ENCODE measurements around the gene HOMER1. TPM values are rescaled to one million over a fixed set of nuclear protein-coding genes. Genes with fewer than 3 reads are reported as not detected.

HOMER1 gene
- total and polyA plus RNA-seq, 2 of the 13 experiments (the other 11 are each of a cell fraction or from before 2014, with no cell fraction given) = 5.3 to 24.8 TPM

DNA sequence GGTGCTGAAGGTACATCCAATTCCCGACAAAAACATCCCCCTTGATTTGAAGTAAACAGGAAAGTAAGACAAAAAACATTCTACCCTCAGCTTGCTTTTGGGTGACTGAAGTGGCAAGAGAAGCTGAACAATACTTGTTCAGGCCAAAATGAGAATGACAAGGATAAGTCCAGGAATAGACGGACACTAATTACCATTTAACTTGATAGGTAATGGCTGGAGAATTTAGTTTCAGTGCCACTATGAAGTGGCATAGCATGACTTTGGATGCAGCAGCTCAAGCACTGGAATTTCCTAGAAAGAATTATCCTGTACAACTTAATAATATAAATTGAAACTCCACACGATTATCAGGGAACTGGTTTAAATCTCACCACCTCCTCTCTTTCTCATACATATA is 49.7 kb downstream of the HOMER1 start (continued):
- TF ChIP-seq, protein P1, sequence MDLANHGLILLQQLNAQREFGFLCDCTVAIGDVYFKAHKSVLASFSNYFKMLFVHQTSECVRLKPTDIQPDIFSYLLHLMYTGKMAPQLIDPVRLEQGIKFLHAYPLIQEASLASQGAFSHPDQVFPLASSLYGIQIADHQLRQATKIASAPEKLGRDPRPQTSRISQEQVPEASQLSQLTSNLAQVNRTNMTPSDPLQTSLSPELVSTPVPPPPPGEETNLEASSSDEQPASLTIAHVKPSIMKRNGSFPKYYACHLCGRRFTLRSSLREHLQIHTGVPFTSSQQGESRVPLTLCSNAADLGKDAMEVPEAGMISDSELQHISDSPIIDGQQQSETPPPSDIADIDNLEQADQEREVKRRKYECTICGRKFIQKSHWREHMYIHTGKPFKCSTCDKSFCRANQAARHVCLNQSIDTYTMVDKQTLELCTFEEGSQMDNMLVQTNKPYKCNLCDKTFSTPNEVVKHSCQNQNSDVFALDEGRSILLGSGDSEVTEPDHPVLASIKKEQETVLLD (CRISPR knock-in tag; IDR thresholded peaks at IDR 0.05; ENCODE audit: low read depth) = no peak
- TF ChIP-seq, protein P2, sequence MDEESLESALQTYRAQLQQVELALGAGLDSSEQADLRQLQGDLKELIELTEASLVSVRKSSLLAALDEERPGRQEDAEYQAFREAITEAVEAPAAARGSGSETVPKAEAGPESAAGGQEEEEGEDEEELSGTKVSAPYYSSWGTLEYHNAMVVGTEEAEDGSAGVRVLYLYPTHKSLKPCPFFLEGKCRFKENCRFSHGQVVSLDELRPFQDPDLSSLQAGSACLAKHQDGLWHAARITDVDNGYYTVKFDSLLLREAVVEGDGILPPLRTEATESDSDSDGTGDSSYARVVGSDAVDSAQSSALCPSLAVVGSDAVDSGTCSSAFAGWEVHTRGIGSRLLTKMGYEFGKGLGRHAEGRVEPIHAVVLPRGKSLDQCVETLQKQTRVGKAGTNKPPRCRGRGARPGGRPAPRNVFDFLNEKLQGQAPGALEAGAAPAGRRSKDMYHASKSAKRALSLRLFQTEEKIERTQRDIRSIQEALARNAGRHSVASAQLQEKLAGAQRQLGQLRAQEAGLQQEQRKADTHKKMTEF (CRISPR knock-in tag; IDR thresholded peaks at IDR 0.05) = no peak
- TF ChIP-seq, protein P3, sequence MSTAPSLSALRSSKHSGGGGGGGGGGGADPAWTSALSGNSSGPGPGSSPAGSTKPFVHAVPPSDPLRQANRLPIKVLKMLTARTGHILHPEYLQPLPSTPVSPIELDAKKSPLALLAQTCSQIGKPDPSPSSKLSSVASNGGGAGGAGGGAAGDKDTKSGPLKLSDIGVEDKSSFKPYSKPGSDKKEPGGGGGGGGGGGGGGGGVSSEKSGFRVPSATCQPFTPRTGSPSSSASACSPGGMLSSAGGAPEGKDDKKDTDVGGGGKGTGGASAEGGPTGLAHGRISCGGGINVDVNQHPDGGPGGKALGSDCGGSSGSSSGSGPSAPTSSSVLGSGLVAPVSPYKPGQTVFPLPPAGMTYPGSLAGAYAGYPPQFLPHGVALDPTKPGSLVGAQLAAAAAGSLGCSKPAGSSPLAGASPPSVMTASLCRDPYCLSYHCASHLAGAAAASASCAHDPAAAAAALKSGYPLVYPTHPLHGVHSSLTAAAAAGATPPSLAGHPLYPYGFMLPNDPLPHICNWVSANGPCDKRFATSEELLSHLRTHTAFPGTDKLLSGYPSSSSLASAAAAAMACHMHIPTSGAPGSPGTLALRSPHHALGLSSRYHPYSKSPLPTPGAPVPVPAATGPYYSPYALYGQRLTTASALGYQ (CRISPR knock-in tag; IDR thresholded peaks at IDR 0.05) = no peak
- TF ChIP-seq ZNF558 (CRISPR knock-in tag; IDR thresholded peaks at IDR 0.05; ENCODE audit: borderline replicate concordance) = no peak
- no peak for TF ChIP-seq ZMYM4 (CRISPR knock-in tag; IDR thresholded peaks at IDR 0.05)
- TF ChIP-seq HOXA7 (CRISPR knock-in tag; IDR thresholded peaks at IDR 0.05) = no peak

DNA sequence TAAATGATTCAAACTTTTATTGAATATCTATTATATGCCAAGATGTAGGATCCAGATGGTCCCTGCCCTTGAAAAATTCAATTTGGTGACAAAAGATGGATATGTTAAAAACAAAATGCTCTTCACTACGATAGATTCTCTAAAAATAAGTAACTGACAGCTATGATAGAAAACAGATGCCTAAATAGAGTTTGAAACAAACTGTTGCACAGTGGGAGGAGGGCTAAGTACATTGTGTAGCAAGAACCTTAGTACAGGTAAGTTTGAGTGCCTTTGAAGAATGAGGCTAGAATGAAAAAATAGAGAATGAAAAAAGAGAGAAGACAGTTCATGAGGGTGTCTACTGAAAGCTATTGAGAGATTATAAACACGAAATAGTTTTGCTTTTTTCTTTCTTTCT is 54.3 kb downstream of the HOMER1 start:
- BruUV-seq (replicated peaks) = no TSS peak
- no peaks in the 10 kb centered on the region for H3K4me1 ChIP-seq (ENCODE audit: insufficient read depth, low read length)
- H3K27me3 ChIP-seq (ENCODE audit: control insufficient read depth in 1 of 2, insufficient read depth in 2 of 2, low read length in 2 of 2) = no peaks in the 10 kb centered on the region
- CTCF ChIA-PET (ENCODE audit: low intra/inter-chr PET ratio, low total read pairs) = no interaction called here
- H3K4me3 ChIP-seq (replicated peaks in 1 of 3; ENCODE audit: insufficient read depth in 1 of 3, low read depth in 2 of 3, low read length in 3 of 3) = no peak overlapping the region
- no peak for FAIRE-seq
- H3K79me2 ChIP-seq (ENCODE audit: insufficient read depth, low read length) = peaks cover 18% of the 10 kb centered on the region
- no peak for DNase-seq (ENCODE audit: low spot score)
- POLR2A ChIA-PET = no interaction called here
- ATAC-seq = no peak
- H3K9ac ChIP-seq (ENCODE audit: insufficient read depth, low read depth, low read length) = no peak overlapping the region
- no peaks in the 10 kb centered on the region for H3K9me3 ChIP-seq (ENCODE audit: low read length)
- H3K27ac ChIP-seq (ENCODE audit: extremely low read length, insufficient read depth, low read length) = no peak overlapping the region
- no peak overlapping the region for H3K4me2 ChIP-seq (ENCODE audit: low read depth, low read length)
- 94% methylated on average over 2 of the region's 2 CpGs for WGBS (ENCODE audit: low lambda C conversion rate)
- in situ Hi-C loops (cut with HindIII; ENCODE audit: extremely low pct_ligation_motif_present, low pct_unique_long_range_greater_than_20kb) (loop anchor here (25.0 kb wide), 3 partner anchors 197 to 447 kb away; no protein-coding TSS in a partner anchor), intact Hi-C loops (cut with micrococcal nuclease; ENCODE audit: unreplicated experiment) (loop anchor here (5.0 kb wide), 1 partner anchor 202 kb away; no protein-coding TSS in a partner anchor)
- peaks cover 4 to 5% of the 10 kb centered on the region in 2 experiments; a peak in 3 of 5 replicates for H3K36me3 ChIP-seq (replicated peaks in 1 of 2; ENCODE audit: control insufficient read depth in 1 of 2, insufficient read depth in 2 of 2, low read length in 2 of 2)
- H4K20me1 ChIP-seq (ENCODE audit: insufficient read depth, low read length) = no peaks in the 10 kb centered on the region; the same call in 1 of the 2 replicates
- H2AFZ ChIP-seq (ENCODE audit: low read length) = no peak overlapping the region
- TF ChIP-seq RNF2 (conservative IDR thresholded peaks at IDR 0.05; ENCODE audit: low read depth) (no peak), FOXA1 (IDR thresholded peaks at IDR 0.05) (no peak), FOXA1 (CRISPR knock-in tag; IDR thresholded peaks at IDR 0.05) (no peak), MZF1 (CRISPR knock-in tag; IDR thresholded peaks at IDR 0.05; ENCODE audit: borderline replicate concordance) (no peak), RBM22 (optimal IDR thresholded peaks at IDR 0.05; ENCODE audit: low read length) (no peak), NFIB (CRISPR knock-in tag; IDR thresholded peaks at IDR 0.05; ENCODE audit: borderline replicate concordance) (no peak), RFXANK (CRISPR knock-in tag; IDR thresholded peaks at IDR 0.05) (no peak), NCOR1 (IDR thresholded peaks at IDR 0.05; ENCODE audit: borderline replicate concordance, low read length) (no peak), ZNF30 (CRISPR knock-in tag; IDR thresholded peaks at IDR 0.05) (no peak)
- TF ChIP-seq, protein P4, sequence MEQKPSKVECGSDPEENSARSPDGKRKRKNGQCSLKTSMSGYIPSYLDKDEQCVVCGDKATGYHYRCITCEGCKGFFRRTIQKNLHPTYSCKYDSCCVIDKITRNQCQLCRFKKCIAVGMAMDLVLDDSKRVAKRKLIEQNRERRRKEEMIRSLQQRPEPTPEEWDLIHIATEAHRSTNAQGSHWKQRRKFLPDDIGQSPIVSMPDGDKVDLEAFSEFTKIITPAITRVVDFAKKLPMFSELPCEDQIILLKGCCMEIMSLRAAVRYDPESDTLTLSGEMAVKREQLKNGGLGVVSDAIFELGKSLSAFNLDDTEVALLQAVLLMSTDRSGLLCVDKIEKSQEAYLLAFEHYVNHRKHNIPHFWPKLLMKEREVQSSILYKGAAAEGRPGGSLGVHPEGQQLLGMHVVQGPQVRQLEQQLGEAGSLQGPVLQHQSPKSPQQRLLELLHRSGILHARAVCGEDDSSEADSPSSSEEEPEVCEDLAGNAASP (CRISPR knock-in tag; IDR thresholded peaks at IDR 0.05; ENCODE audit: borderline replicate concordance) = no peak
- TF ChIP-seq, protein P5, sequence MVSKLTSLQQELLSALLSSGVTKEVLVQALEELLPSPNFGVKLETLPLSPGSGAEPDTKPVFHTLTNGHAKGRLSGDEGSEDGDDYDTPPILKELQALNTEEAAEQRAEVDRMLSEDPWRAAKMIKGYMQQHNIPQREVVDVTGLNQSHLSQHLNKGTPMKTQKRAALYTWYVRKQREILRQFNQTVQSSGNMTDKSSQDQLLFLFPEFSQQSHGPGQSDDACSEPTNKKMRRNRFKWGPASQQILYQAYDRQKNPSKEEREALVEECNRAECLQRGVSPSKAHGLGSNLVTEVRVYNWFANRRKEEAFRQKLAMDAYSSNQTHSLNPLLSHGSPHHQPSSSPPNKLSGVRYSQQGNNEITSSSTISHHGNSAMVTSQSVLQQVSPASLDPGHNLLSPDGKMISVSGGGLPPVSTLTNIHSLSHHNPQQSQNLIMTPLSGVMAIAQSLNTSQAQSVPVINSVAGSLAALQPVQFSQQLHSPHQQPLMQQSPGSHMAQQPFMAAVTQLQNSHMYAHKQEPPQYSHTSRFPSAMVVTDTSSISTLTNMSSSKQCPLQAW (CRISPR knock-in tag; IDR thresholded peaks at IDR 0.05) = no peak
